GM12878 (cell line): Measurements from ENCODE around the gene CRMP1. TPM values are rescaled to one million over a fixed set of nuclear protein-coding genes. Genes with fewer than 3 reads are reported as not detected.

Source experiments
- ATAC-seq: fragments of 200-7000 bp; cut with Tn5 transposase; 3 replicates; pipeline ENCODE4 v1.9.1; 2020; ENCODE audit warnings: mild to moderate bottlenecking, moderate library complexity
- BruUV-seq: library from RNA; stranded (reverse); fragments of 400-500 nt; replicated peaks from 2 replicates; lab custom pipeline; 2021; lab: Mats Ljungman, UMichigan
- CTCF ChIA-PET: fragments of 300-600 bp; sonication (Branson Sonifier 250); formaldehyde crosslinking; extraction: SDS; loops from one replicate; lab custom pipeline; 2021; ENCODE audit warnings: inconsistent platforms; lab: Yijun Ruan, JAX
- POLR2A ChIA-PET: fragments of 350-600 bp; formaldehyde crosslinking; extraction: SDS; loops from one replicate; lab custom pipeline; 2021; ENCODE audit warnings: inconsistent platforms; lab: Charles Lee
- RAD21 ChIA-PET: fragments of 300-600 bp; sonication (Branson Sonifier 250); formaldehyde crosslinking; loops from one replicate; lab custom pipeline; 2023; ENCODE audit warnings: antibody characterized with exemption; ENCODE audit not compliant: unreplicated experiment; lab: Charles Lee
- SMC1A ChIA-PET: fragments of 300-600 bp; sonication (Branson Sonifier 250); formaldehyde crosslinking; loops from one replicate; lab custom pipeline; 2023; ENCODE audit not compliant: unreplicated experiment, uncharacterized antibody; lab: Charles Lee
- DNase-seq: peaks from one replicate; pipeline ENCODE4 v3.0.0-alpha.2; 2011; ENCODE audit warnings: low read depth, low spot score
- FAIRE-seq: peaks from 3 replicates; lab custom pipeline; 2011; peaks lifted over from hg19 to GRCh38; lab: Jason Lieb, UNC
- H2AFZ ChIP-seq: 2 replicates; pipeline ENCODE4 v1.6.0; 2011; ENCODE audit warnings: low read depth, low read length, control low read depth; ENCODE audit not compliant: control insufficient read depth
- H3K27ac ChIP-seq: 2 replicates; pipeline ENCODE4 v1.5.1; 2011; ENCODE audit warnings: control low read depth; ENCODE audit not compliant: control insufficient read depth, insufficient read depth
- H3K27me3 ChIP-seq, 2 experiments: replicated peaks in 1 of 2; 2 replicates each; pipeline versions ENCODE4 v1.6.0 to v1.6.1; 2011; ENCODE audit warnings: low read length in 1 of 2; ENCODE audit not compliant: control insufficient read depth in 2 of 2, insufficient read depth in 2 of 2
- H3K36me3 ChIP-seq, 2 experiments: 2 replicates each; pipeline ENCODE4 v1.5.1; 2011; ENCODE audit warnings: low read length in 1 of 2; ENCODE audit not compliant: control insufficient read depth in 2 of 2, insufficient read depth in 2 of 2
- H3K4me1 ChIP-seq: 2 replicates; pipeline ENCODE4 v1.6.1; 2011; ENCODE audit warnings: mild to moderate bottlenecking, low read length, moderate library complexity, mixed read lengths; ENCODE audit not compliant: control insufficient read depth, insufficient read depth
- H3K4me2 ChIP-seq: 2 replicates; pipeline ENCODE4 v1.6.0; 2011; ENCODE audit warnings: control low read depth; ENCODE audit not compliant: control insufficient read depth, insufficient read depth
- H3K4me3 ChIP-seq: fragments of 200-600 bp; sonication (generic); 2 replicates; pipeline ENCODE4 v1.5.1; 2016
- H3K79me2 ChIP-seq: 2 replicates; pipeline ENCODE4 v1.6.0; 2011; ENCODE audit warnings: low read length; ENCODE audit not compliant: control insufficient read depth, insufficient read depth
- H3K9ac ChIP-seq: 2 replicates; pipeline ENCODE4 v1.8.0; 2011; ENCODE audit warnings: low read length, control low read depth, mixed read lengths; ENCODE audit not compliant: control insufficient read depth, insufficient read depth
- H3K9me3 ChIP-seq: replicated peaks from 3 replicates; pipeline ENCODE4 v1.5.1; 2011; ENCODE audit warnings: mild to moderate bottlenecking, low read length; ENCODE audit not compliant: control insufficient read depth, insufficient read depth
- H4K20me1 ChIP-seq: 2 replicates; pipeline ENCODE4 v1.6.0; 2011; ENCODE audit not compliant: control insufficient read depth, insufficient read depth
- BCL3 ChIP-seq: IDR thresholded peaks from 2 replicates; pipeline ENCODE4 v1.6.1; 2011; ENCODE audit warnings: borderline replicate concordance, low read depth, mild to moderate bottlenecking, moderate library complexity, low read length; ENCODE audit not compliant: insufficient read depth, poor library complexity, severe bottlenecking
- DPF2 ChIP-seq: fragments of 450-650 bp; IDR thresholded peaks from 2 replicates; pipeline ENCODE4 v1.6.1; 2017; ENCODE audit warnings: mild to moderate bottlenecking
- ELK1 ChIP-seq: IDR thresholded peaks from 2 replicates; pipeline ENCODE4 v1.6.1; 2012; ENCODE audit warnings: low read depth, low read length, improper control_type of control experiment
- MEF2B ChIP-seq: fragments of 450-650 bp; IDR thresholded peaks from 2 replicates; pipeline ENCODE4 v1.6.1; 2018; ENCODE audit warnings: mild to moderate bottlenecking, moderate library complexity; ENCODE audit not compliant: partially characterized antibody, poor library complexity, severe bottlenecking
- RELA ChIP-seq: fragments of 450-650 bp; IDR thresholded peaks from 2 replicates; pipeline ENCODE4 v1.8.0; 2014; ENCODE audit warnings: borderline replicate concordance; ENCODE audit not compliant: partially characterized antibody
- SIN3A ChIP-seq: IDR thresholded peaks from 2 replicates; pipeline ENCODE4 v1.6.1; 2012; ENCODE audit warnings: low read depth, low read length, improper control_type of control experiment
- SREBF1 ChIP-seq: IDR thresholded peaks from 2 replicates; pipeline ENCODE4 v1.6.1; 2012; ENCODE audit warnings: mild to moderate bottlenecking, low read length
- STAT1 ChIP-seq: fragments of 450-650 bp; conservative IDR thresholded peaks from 2 replicates; pipeline ENCODE4 v1.6.1; 2014; ENCODE audit warnings: antibody characterized with exemption, mild to moderate bottlenecking
- STAT3 ChIP-seq: IDR thresholded peaks from 2 replicates; pipeline ENCODE4 v1.6.1; 2011; ENCODE audit warnings: low read depth, low read length, improper control_type of control experiment
- ZZZ3 ChIP-seq: IDR thresholded peaks from 2 replicates; pipeline ENCODE4 v1.6.1; 2011; ENCODE audit warnings: low read depth; ENCODE audit not compliant: control insufficient read depth, insufficient read length
- WGBS: methylation state at CpG from one replicate; pipeline ENCODE4 v1.1.6; 2016; ENCODE audit warnings: low lambda C conversion rate; ENCODE audit not compliant: insufficient replicate concordance, insufficient coverage; ENCODE audit errors: missing lambda C conversion rate; 5-methylcytosine and 5-hydroxymethylcytosine counted together
- in situ Hi-C: fragments of 300-500 bp; cut with MboI; formaldehyde crosslinking; loops from 9 replicates; pipeline ENCODE4 v1.14.3; 2018; ENCODE audit warnings: mixed read lengths
- intact Hi-C: fragments of 100-400 bp; cut with micrococcal nuclease; formaldehyde crosslinking; loops from one replicate; pipeline ENCODE4 v1.14.2; 2022; ENCODE audit not compliant: unreplicated experiment
- polyA plus RNA-seq, 11 experiments: library from polyadenylated mRNA; depleted of rRNA in 4 of 11; unstranded in 6 of 11; stranded (reverse) in 5 of 11; fragments of >200 nt; fragmentation: Nextera tagmentation in 4 of 11; fragmentation: Illumina TruSeq in 1 of 11; extraction: Ambion mirVana in 4 of 11; extraction: Trizol in 1 of 11; gene quantifications; 1 replicate in 1 of 11; 2 replicates in 10 of 11; pipeline versions ENCODE4 v1.2.1 to v1.2.3, GENCODE V29; 2011 to 2016; ENCODE audit warnings: inconsistent platforms in 2 of 11, missing spikeins in 2 of 11, low read depth in 1 of 11
- total RNA-seq, 4 experiments: library from RNA; depleted of rRNA in 3 of 4; stranded (reverse); fragments of >200 nt in 3 of 4; fragmentation: Illumina TruSeq in 1 of 4; extraction: Trizol in 1 of 4; gene quantifications; 2 replicates each; pipeline versions ENCODE4 v1.2.1 to v1.2.3, GENCODE V29; 2013 to 2021
- TF ChIP-seq, protein P1 (sequence below): IDR thresholded peaks from 2 replicates; pipeline ENCODE4 v1.6.1; 2012; ENCODE audit warnings: low read length, inconsistent platforms
- TF ChIP-seq, protein P2 (sequence below): fragments of 150-350 bp; IDR thresholded peaks from 2 replicates; pipeline ENCODE4 v1.6.1; 2016; ENCODE audit warnings: low read depth, low read length
- TF ChIP-seq, protein P3 (sequence below): fragments of 450-650 bp; IDR thresholded peaks from 2 replicates; pipeline ENCODE4 v1.6.1; 2017; ENCODE audit warnings: antibody characterized with exemption, mild to moderate bottlenecking, moderate library complexity

The CRMP1 gene
- total and polyA plus RNA-seq, 10 of the 15 experiments (the other 5 are each of a cell fraction or from before 2014, with no cell fraction given), result 0.03 to 1.4 (median 0.12) TPM; not detected in 2

GRCh38 chr4:5899396-5899795, 6.5 kb upstream of the CRMP1 start (continued):
- TF ChIP-seq, protein P1, sequence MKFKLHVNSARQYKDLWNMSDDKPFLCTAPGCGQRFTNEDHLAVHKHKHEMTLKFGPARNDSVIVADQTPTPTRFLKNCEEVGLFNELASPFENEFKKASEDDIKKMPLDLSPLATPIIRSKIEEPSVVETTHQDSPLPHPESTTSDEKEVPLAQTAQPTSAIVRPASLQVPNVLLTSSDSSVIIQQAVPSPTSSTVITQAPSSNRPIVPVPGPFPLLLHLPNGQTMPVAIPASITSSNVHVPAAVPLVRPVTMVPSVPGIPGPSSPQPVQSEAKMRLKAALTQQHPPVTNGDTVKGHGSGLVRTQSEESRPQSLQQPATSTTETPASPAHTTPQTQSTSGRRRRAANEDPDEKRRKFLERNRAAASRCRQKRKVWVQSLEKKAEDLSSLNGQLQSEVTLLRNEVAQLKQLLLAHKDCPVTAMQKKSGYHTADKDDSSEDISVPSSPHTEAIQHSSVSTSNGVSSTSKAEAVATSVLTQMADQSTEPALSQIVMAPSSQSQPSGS, result no peak
- no peak for TF ChIP-seq STAT3

- no peak for FAIRE-seq
- RAD21 ChIA-PET, result no interaction called here
- no peak overlapping the region for H3K27ac ChIP-seq
- no peaks in the 10 kb centered on the region for H3K79me2 ChIP-seq
- H3K9ac ChIP-seq, result no peak overlapping the region
- DNase-seq, result no peak
- POLR2A ChIA-PET, result no interaction called here
- WGBS, result 27% methylated on average over 12 of the region's 13 CpGs
- SMC1A ChIA-PET, result no interaction called here
- H3K4me1 ChIP-seq, result no peaks in the 10 kb centered on the region
- no peak overlapping the region for H3K4me3 ChIP-seq
- no peaks in the 10 kb centered on the region for H3K36me3 ChIP-seq
- in situ Hi-C loops (no loop called here), intact Hi-C loops (no loop called here)
- peaks cover 0 to 3% of the 10 kb centered on the region in 2 experiments; a peak in 1 of 4 replicates for H3K27me3 ChIP-seq
- CTCF ChIA-PET, result interaction anchor here (1.2 kb wide), 1 partner anchor 13 kb away, joined by 3 read pairs; no protein-coding TSS in a partner anchor
- H3K4me2 ChIP-seq, result no peak overlapping the region
- no peak overlapping the region for H2AFZ ChIP-seq
- no peaks in the 10 kb centered on the region for H4K20me1 ChIP-seq
- no peaks in the 10 kb centered on the region for H3K9me3 ChIP-seq
- no peak for ATAC-seq
- no TSS peak for BruUV-seq
- TF ChIP-seq ZZZ3 (no peak), MEF2B (no peak), SREBF1 (no peak), RELA (no peak), ELK1 (no peak), SIN3A (no peak), STAT1 (no peak), BCL3 (no peak), DPF2 (no peak)
- TF ChIP-seq, protein P2, sequence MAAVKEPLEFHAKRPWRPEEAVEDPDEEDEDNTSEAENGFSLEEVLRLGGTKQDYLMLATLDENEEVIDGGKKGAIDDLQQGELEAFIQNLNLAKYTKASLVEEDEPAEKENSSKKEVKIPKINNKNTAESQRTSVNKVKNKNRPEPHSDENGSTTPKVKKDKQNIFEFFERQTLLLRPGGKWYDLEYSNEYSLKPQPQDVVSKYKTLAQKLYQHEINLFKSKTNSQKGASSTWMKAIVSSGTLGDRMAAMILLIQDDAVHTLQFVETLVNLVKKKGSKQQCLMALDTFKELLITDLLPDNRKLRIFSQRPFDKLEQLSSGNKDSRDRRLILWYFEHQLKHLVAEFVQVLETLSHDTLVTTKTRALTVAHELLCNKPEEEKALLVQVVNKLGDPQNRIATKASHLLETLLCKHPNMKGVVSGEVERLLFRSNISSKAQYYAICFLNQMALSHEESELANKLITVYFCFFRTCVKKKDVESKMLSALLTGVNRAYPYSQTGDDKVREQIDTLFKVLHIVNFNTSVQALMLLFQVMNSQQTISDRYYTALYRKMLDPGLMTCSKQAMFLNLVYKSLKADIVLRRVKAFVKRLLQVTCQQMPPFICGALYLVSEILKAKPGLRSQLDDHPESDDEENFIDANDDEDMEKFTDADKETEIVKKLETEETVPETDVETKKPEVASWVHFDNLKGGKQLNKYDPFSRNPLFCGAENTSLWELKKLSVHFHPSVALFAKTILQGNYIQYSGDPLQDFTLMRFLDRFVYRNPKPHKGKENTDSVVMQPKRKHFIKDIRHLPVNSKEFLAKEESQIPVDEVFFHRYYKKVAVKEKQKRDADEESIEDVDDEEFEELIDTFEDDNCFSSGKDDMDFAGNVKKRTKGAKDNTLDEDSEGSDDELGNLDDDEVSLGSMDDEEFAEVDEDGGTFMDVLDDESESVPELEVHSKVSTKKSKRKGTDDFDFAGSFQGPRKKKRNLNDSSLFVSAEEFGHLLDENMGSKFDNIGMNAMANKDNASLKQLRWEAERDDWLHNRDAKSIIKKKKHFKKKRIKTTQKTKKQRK, result no peak
- TF ChIP-seq, protein P3, sequence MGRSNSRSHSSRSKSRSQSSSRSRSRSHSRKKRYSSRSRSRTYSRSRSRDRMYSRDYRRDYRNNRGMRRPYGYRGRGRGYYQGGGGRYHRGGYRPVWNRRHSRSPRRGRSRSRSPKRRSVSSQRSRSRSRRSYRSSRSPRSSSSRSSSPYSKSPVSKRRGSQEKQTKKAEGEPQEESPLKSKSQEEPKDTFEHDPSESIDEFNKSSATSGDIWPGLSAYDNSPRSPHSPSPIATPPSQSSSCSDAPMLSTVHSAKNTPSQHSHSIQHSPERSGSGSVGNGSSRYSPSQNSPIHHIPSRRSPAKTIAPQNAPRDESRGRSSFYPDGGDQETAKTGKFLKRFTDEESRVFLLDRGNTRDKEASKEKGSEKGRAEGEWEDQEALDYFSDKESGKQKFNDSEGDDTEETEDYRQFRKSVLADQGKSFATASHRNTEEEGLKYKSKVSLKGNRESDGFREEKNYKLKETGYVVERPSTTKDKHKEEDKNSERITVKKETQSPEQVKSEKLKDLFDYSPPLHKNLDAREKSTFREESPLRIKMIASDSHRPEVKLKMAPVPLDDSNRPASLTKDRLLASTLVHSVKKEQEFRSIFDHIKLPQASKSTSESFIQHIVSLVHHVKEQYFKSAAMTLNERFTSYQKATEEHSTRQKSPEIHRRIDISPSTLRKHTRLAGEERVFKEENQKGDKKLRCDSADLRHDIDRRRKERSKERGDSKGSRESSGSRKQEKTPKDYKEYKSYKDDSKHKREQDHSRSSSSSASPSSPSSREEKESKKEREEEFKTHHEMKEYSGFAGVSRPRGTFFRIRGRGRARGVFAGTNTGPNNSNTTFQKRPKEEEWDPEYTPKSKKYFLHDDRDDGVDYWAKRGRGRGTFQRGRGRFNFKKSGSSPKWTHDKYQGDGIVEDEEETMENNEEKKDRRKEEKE, result no peak
Observed at GRCh38 chr4:5897674-5898073, 4.8 kb upstream of the CRMP1 start.
